SIG-M5 treated with dmso at 0.1 percent for 504 hours (cell line): Measurements from ENCODE around the gene ANKRD13A.

ENCODE experiments used
- DNase-seq: peaks from one replicate; lab custom pipeline; 2025; ENCODE audit not compliant: unreplicated experiment; lab: John Stamatoyannopoulos, UW

Gene ANKRD13A

DNA sequence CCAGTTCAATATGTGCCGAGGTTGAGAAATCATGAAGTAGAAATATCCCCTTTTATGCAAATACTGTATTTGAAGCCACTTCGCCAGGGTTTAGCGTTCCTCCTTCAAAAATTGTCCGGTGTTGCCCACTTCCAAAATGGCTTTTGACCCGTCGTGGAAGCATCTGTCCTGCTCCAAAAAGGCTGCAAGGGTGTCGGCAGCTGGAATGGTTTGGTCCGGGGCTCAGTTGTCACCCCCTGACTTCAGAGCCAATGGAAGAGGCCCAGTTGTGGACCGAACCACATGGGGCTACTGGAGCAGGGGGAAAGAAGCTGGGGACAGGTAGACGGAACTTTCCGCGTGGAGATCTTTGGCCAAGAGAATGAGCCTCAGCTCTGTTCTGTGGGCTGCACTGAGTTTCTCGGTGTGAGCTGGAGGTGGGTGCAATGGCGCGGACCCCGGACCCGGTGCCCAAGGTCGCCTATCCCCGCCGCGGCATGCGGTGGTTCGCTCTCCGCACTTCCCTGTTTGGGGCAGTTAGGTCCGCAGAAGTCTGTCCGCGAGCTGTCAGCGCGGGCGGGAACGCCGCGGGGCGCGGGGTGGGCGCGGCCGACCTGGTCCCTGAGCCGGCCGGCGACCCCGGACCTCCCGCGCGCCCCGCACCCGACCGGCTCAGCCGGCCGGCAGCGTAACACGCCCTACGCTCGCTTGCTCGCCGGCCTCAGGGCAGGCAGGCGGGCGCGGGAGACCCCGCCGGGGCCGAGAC, at the start of gene ANKRD13A:
Gene ANKRD13A (plus strand): TSS at position 527 of the 745 bp plus-strand sequence. CDS start 259 bp downstream, outside the sequence.
- DNase-seq = peak; percentile 94

DNA sequence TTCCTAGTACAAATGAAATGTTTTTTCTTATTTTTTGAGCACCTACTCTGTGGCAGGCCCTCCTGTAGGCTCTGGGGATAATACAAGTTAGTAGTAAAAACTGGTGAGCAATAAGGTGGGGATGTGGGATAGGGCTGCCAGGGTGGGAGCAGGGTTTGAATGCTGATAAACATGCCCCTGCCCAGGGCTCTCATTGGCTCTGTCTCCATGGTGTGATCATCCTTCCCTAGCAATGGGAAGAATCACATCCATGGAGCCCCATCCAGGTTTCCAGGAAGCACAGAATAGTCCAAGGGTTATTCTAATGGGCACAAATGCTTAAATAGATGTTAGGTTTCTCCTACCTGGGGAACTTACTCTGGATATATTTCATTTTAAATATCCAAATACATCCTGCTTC, 48.6 kb upstream of the ANKRD13A start:
- DNase-seq = no peak

GRCh38 chr12:109951136-109951535, 48.1 kb upstream of the ANKRD13A start:
- DNase-seq = no peak

DNA sequence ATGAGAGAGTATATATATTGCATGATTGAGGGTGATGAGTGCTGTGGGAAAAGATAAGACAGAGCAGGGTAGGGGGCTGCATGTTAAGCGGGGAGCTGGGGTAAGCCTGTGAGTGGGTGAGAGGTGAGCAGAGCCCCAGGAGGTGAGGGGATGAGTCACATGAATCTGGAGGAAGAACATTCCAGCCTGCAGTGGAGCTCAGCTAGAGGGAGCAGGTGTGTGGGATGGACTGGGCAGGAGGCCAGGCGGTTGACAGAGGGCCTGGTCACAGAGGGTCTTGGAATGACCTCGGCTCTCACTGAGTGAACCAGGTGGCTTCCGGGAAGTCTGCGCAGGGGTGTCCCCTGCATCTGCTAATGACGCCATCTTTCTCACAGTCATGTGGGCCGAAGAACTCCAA, 47.5 kb upstream of the ANKRD13A start:
- DNase-seq = no peak

DNA sequence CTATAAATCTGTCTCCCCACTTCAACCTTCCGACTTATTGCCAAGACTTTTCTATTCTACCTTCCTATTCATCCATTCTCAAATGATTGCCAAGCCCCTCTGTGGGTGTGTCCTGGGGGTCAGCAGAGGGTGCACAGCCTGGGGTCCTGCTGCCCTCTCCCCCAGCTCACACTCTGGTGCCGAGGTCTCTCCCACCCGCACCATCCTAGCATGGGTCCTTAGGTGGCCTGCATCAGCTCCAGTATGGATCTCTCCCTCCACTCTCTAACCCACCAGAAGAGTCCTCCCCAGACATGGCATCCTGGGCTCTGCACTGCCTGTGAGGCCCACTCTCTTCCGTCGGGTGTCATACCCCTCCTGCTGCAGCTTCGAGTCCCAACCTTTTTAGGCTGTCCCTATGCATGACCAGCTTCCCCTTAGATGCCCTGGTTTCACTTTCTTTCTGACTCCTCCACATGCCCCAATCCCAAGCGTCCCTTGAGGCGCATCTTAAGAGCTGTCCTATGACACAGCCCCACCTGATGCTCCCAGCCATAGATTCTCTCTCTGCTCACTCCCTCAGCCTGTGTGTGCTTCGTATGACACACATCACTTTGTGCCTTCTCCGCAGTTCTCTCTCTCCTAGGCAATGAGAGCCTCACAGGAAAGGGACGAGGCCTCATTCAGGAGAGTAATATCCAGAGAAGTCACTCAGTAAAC, 46.9 kb upstream of the ANKRD13A start:
- peak; percentile 59 for DNase-seq

DNA sequence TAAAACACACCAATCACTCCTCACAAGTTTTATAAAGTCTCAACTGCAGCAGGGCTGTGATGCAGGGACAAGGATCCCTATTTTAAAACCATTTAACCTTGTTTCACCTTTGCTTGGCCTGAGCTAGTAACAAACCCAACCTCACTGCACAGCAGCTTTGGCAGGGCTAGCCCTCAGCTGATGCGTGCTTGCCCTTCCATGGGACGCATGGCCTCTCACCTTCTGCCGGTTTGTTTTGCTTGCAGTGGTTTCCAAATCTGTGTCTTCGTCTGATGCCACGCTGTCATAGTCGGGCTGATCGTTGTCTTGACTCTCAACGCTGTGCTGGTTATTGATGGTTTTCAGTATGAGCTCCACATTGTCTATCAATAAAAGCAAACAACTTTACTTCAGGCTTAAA, 46.4 kb upstream of the ANKRD13A start:
- DNase-seq = no peak

DNA sequence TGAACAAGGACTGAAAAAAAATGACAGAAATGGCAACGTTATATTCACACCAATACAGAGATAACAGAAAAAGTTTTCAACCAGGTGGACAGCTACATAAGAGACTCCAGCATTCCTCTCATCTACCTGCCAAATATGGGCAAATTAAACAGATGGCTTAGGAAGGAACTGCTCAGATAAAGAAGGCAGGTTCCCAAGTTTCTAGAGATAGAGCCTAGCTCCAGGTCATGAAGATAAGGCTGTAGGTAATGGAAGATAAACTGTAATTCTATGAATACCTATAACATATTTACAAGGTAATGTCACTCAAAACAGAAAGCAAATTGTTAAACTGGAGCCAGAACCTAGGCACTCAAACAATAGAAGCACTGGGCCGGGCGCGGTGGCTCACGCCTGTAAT, 45.6 kb upstream of the ANKRD13A start:
- no peak for DNase-seq

GRCh38 chr12:109958374-109958773, 40.9 kb upstream of the ANKRD13A start:
- DNase-seq = no peak

- DNase-seq = no peak
Observed at GRCh38 chr12:109959411-109960093, 39.7 kb upstream of the ANKRD13A start.

DNA sequence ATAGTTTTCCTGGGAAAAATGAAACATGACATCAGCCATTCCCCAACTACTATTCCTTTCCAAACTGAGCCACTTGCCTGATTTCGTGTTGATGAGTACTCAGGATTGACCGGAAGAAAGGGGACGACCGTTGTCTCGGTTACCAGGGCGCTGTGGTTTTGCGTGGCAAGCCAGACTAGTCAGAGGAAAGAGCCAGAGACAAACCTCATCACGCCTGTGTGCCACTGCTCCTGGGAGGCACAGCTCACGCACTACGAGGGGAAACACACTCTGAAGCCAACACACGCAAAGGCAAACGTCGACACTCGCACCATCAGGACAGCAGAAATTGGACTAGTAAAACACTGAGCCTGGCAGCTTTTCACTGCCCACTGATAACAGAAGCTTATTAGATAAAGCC, 38.0 kb upstream of the ANKRD13A start:
- DNase-seq = no peak

- no peak for DNase-seq
Observed at GRCh38 chr12:109961612-109962011, 37.6 kb upstream of the ANKRD13A start.

- DNase-seq = no peak
Observed at GRCh38 chr12:109962398-109962797, 36.8 kb upstream of the ANKRD13A start.

GRCh38 chr12:109963330-109963729, 35.9 kb upstream of the ANKRD13A start:
- DNase-seq = no peak

- DNase-seq = no peak
Observed at GRCh38 chr12:109963743-109964429, 35.3 kb upstream of the ANKRD13A start.

DNA sequence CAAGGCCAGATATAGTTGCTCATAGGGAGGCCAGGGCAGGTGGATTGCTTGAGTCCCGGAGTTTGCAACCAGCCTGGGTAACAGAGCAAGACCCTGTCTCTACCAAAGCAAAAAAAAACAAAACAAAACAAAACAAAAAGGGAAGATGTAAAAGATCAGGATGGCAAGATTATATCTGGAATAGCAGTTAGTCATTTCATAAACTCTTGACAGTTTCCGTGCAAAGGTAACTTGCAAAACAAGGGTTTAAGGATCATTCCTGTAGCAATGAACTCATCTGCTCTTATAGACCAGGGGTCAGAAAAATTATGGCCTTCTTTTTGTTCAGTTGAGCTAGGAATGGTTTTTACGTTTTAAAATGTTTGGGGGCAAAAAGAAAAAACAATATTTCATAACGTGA, 32.7 kb upstream of the ANKRD13A start:
- DNase-seq = no peak

GRCh38 chr12:109967383-109968031, 31.7 kb upstream of the ANKRD13A start:
- DNase-seq = no peak

DNA sequence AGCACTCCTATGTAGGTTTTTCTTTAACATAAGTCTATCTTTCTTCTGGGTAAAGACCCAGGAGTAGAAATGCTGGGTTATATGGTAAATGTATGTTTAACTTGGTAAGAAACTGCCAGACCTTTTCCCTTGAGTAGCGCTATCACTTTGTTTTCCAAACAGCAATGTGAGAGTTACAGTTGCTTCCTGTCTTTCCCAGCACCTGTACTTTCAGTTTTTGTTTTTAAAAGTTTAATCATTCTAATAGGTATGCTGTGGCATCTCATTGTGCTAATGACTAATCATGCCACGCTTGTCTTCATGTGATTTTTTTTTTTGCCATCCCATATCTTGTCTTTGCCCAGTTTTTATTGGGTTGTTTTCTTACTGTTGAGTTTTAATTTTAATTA, 31.2 kb upstream of the ANKRD13A start:
- DNase-seq = no peak

DNA sequence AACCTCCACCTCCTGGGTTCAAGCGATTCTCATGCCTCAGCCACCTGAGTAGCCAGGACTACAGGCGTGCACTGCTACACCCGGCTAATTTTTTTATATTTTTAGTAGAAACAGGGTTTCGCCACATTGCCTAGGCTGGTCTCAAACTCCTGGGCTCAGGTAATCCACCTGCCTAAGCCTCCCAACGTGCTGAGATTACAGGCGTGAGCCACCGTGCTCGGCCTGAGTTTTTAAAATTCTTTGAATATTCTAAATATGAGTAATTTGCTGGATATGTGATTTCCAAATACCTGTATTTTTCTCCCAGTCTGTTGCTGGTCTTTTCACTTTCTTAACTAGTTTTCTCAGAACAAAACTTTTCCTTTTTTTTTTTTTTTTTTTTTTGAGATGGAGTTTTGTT, 30.4 kb upstream of the ANKRD13A start:
- DNase-seq = no peak

GRCh38 chr12:109972821-109973220, 26.4 kb upstream of the ANKRD13A start:
- no peak for DNase-seq

DNA sequence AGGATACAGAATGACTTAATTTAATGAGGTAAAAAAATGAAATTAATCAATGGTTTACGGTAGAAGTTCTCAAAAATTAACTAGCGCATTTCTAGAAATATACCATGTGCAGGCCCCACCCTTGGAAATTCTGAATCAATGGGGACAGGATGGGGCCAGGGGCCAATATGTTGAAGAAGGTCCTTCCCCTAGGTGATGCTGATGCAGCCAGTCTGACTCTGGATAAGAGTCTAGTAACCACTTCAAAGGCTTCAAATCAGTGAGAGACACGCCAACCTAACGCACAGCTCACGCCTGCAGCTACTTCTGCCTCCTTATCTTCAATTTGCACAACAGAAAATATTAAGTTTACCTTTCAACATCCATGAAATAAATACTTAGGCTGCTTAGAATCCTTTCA, 17.9 kb upstream of the ANKRD13A start:
- DNase-seq = no peak

DNA sequence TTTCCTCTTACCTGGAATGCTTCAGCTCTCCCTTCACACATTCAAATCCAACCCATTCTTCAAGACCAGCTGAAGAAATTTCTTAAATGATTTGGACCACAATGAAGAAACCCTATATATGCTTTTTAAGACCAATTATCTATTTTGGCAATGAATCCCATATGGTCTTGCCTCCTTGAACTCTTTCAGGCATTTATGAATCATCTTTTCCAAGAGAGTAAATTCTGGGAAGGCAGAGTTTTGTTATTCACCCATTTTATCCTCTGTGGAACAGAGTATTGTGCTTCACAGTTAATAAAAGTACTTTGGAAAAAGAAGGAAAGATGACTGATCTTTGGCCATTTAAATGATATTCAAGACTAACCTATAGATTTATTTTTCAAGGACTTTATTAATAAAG, 17.0 kb upstream of the ANKRD13A start:
- no peak for DNase-seq
